AG04450 (cell line): ENCODE measurements around the gene FRMD4A. TPM values are rescaled to one million over a fixed set of nuclear protein-coding genes. Genes with fewer than 3 reads are reported as not detected.
A peak's percentile ranks its signal among the peaks of the same experiment; 100 is the strongest.

Source experiments
- CTCF ChIA-PET: fragments of 300-600, 350-600 bp; formaldehyde crosslinking; extraction: SDS; loops from one replicate; lab custom pipeline; 2022; ENCODE audit warnings: antibody characterized with exemption, inconsistent platforms; lab: Charles Lee
- POLR2A ChIA-PET: fragments of 350-600 bp; formaldehyde crosslinking; extraction: SDS; loops from one replicate; lab custom pipeline; 2021; ENCODE audit warnings: antibody characterized with exemption, inconsistent platforms; lab: Yijun Ruan, JAX
- DNase-seq: peaks from one replicate; pipeline ENCODE4 v3.0.0-alpha.2; 2011; ENCODE audit warnings: low read depth, low spot score
- H3K27ac ChIP-seq: one replicate; pipeline ENCODE4 v1.5.1; 2012; ENCODE audit warnings: low read depth, low read length, control low read depth
- H3K27me3 ChIP-seq: one replicate; pipeline ENCODE4 v1.6.0; 2012; ENCODE audit warnings: low read length; ENCODE audit not compliant: control insufficient read depth, insufficient read depth
- H3K4me3 ChIP-seq: 2 replicates; pipeline ENCODE4 v1.5.1; 2011; ENCODE audit warnings: mild to moderate bottlenecking, low read depth, low read length, control low read depth
- H3K9me3 ChIP-seq: 2 replicates; pipeline ENCODE4 v1.5.1; 2012; ENCODE audit warnings: low read length; ENCODE audit not compliant: control insufficient read depth, insufficient read depth
- polyA plus RNA-seq: library from polyadenylated mRNA; depleted of rRNA; stranded (reverse); fragments of >200 nt; gene quantifications from 2 replicates; pipeline ENCODE4 v1.2.3, GENCODE V29; 2011
- TF ChIP-seq, protein P1 (sequence below): IDR thresholded peaks from 2 replicates; pipeline ENCODE4 v1.5.1; 2011; ENCODE audit warnings: low read depth, low read length, control low read depth, inconsistent platforms

Gene FRMD4A
- polyA plus RNA-seq, 1 experiment = 45.7 TPM

- DNase-seq = peak; percentile 62
- ChIA-PET CTCF (interaction anchor here (1.9 kb wide), 1 partner anchor 65 kb away, joined by 5 read pairs; no protein-coding TSS in a partner anchor), POLR2A (no interaction called here)
- TF ChIP-seq, protein P1, sequence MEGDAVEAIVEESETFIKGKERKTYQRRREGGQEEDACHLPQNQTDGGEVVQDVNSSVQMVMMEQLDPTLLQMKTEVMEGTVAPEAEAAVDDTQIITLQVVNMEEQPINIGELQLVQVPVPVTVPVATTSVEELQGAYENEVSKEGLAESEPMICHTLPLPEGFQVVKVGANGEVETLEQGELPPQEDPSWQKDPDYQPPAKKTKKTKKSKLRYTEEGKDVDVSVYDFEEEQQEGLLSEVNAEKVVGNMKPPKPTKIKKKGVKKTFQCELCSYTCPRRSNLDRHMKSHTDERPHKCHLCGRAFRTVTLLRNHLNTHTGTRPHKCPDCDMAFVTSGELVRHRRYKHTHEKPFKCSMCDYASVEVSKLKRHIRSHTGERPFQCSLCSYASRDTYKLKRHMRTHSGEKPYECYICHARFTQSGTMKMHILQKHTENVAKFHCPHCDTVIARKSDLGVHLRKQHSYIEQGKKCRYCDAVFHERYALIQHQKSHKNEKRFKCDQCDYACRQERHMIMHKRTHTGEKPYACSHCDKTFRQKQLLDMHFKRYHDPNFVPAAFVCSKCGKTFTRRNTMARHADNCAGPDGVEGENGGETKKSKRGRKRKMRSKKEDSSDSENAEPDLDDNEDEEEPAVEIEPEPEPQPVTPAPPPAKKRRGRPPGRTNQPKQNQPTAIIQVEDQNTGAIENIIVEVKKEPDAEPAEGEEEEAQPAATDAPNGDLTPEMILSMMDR = no peak
- Histone ChIP-seq H3K27me3 (no peaks in the 10 kb centered on the region), H3K27ac (peak overlapping the region; percentile 31), H3K9me3 (no peaks in the 10 kb centered on the region), H3K4me3 (no peak overlapping the region)
Observed at GRCh38 chr10:13724484-13724883, 606.2 kb downstream of the FRMD4A start.

DNA sequence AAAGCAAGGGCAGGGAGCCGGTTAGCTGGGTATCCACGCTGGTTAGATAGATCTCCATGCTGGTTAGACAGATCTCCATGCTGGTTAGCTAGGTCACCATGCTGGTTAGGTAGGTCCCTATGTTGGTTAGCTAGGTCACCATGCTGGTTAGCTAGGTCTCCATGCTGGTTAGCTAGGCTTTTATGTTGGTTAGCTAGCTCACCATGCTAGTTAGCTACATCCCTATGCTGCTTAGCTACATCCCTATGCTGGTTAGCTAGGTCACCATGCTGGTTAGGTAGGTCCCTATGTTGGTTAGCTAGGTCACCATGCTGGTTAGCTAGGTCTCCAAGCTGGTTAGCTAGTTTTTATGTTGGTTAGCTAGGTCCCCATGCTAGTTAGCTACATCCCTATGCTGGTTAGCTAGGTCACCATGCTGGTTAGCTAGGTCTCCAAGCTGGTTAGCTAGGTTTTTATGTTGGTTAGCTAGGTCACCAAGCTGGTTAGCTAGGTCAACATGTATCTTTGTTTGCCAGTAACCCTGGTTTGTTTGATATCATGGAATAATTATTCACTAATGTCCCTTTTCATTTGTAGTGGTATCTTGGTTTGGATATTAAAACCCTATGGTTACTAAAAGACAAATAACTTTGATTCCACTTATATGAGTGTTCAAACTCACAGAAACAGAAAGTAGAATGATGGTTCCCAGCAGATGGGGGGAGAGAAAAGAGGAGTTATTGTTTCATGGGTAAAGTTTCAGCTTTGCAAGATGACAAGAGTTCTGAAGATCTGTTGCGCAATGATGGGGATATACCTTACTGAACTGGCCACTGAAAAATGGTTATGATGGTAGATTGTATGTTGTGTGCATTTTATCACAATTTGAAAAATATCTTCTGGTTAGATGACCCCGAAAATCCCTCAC is 607.7 kb downstream of the FRMD4A start:
- no peak overlapping the region for H3K4me3 ChIP-seq
- ChIA-PET POLR2A (interaction anchor here (1.4 kb wide), 1 partner anchor 10 kb away, joined by 4 read pairs; no protein-coding TSS in a partner anchor), CTCF (interaction anchor here (1.9 kb wide), 1 partner anchor 63 kb away, joined by 5 read pairs; no protein-coding TSS in a partner anchor)
- no peak overlapping the region for H3K27ac ChIP-seq
- no peaks in the 10 kb centered on the region for H3K9me3 ChIP-seq
- TF ChIP-seq, protein P1 = no peak
- no peak for DNase-seq
- H3K27me3 ChIP-seq = no peaks in the 10 kb centered on the region

- Histone ChIP-seq H3K9me3 (no peaks in the 10 kb centered on the region), H3K4me3 (no peak overlapping the region), H3K27me3 (no peaks in the 10 kb centered on the region), H3K27ac (no peak overlapping the region)
- no peak for DNase-seq
- TF ChIP-seq, protein P1 = no peak
- ChIA-PET POLR2A (no interaction called here), CTCF (interaction anchor here (0.8 kb wide), 1 partner anchor 62 kb away, joined by 3 read pairs; no protein-coding TSS in a partner anchor)
Observed at GRCh38 chr10:13721486-13721885, 609.2 kb downstream of the FRMD4A start.

DNA sequence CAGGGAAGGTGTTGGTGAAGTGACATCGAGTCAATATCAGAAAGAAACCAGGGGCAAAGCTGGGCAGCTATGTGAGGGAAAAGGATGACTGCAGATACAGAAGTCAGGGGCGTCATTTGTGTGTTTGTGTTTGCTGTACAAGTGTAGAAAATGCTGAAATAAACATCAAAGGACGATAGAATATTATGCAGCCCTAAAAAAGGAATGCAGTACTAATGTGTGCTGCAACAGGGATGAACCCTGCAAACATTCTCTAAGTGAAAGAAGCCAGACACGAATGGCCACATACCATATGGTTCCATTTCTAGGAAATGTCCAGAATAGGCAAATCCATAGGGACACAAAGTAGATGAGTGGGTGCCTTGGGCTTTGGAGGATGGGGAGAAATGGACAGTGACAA is 610.0 kb downstream of the FRMD4A start:
- TF ChIP-seq, protein P1 = no peak
- ChIA-PET POLR2A (no interaction called here), CTCF (no interaction called here)
- Histone ChIP-seq H3K27ac (no peak overlapping the region), H3K4me3 (no peak overlapping the region), H3K9me3 (no peaks in the 10 kb centered on the region), H3K27me3 (no peaks in the 10 kb centered on the region)
- DNase-seq = no peak

GRCh38 chr10:13719425-13719824 is 611.3 kb downstream of the FRMD4A start:
- CTCF ChIA-PET = no interaction called here
- DNase-seq = no peak
- Histone ChIP-seq H3K27me3 (no peaks in the 10 kb centered on the region), H3K9me3 (no peaks in the 10 kb centered on the region), H3K4me3 (no peak overlapping the region), H3K27ac (no peak overlapping the region)
- POLR2A ChIA-PET = no interaction called here
- TF ChIP-seq, protein P1 = no peak
